ENCODE measurements around the gene STXBP4.

GRCh38 chr17:55093353-55093752, 124.8 kb downstream of the STXBP4 start:
- TF ChIP-seq CTCF (IDR thresholded peaks at IDR 0.05) (no peak), POLR2AphosphoS5 (IDR thresholded peaks at IDR 0.05) (no peak), EP300 (IDR thresholded peaks at IDR 0.05) (no peak), POLR2A (IDR thresholded peaks at IDR 0.05) (no peak)
